ENCODE measurements around the gene BANP.
"Not testable (repeated sequence)": the region's sequence is repeated elsewhere in the genome, so short reads cannot be mapped to it uniquely, and the experiment has no call there.

Gene BANP

GRCh38 chr16:88017587-88018101 is 66.4 kb downstream of the BANP start:
- DNase-seq (ENCODE audit: low read depth): no peak
- TF ChIP-seq CTCF (conservative IDR thresholded peaks at IDR 0.05; ENCODE audit: low read length): no peak
- H3K4me3 ChIP-seq (ENCODE audit: low read length): no peak overlapping the region

GRCh38 chr16:88018382-88018781 is 67.1 kb downstream of the BANP start:
- DNase-seq (ENCODE audit: low read depth); H3K4me3 ChIP-seq (ENCODE audit: low read length): not testable (repeated sequence)

- not testable (repeated sequence) for H3K4me3 ChIP-seq (ENCODE audit: low read length); DNase-seq (ENCODE audit: low read depth)
Measured at GRCh38 chr16:88019041-88019820, 68.0 kb downstream of the BANP start.

- no peak for TF ChIP-seq CTCF (conservative IDR thresholded peaks at IDR 0.05; ENCODE audit: low read length)
- DNase-seq (ENCODE audit: low read depth): no peak
- H3K4me3 ChIP-seq (ENCODE audit: low read length): no peak overlapping the region
Measured at GRCh38 chr16:88019821-88020515, 68.7 kb downstream of the BANP start.

- DNase-seq (ENCODE audit: low read depth): no peak
- no peak for TF ChIP-seq CTCF (conservative IDR thresholded peaks at IDR 0.05; ENCODE audit: low read length)
- no peak overlapping the region for H3K4me3 ChIP-seq (ENCODE audit: low read length)
Measured at GRCh38 chr16:88020516-88020885, 69.3 kb downstream of the BANP start.

- H3K4me3 ChIP-seq (ENCODE audit: low read length): not testable (repeated sequence)
- peak; percentile 32 for DNase-seq (ENCODE audit: low read depth)
Measured at GRCh38 chr16:88021041-88021970, 70.1 kb downstream of the BANP start.

- no peak for TF ChIP-seq CTCF (conservative IDR thresholded peaks at IDR 0.05; ENCODE audit: low read length)
- no peak for DNase-seq (ENCODE audit: low read depth)
- H3K4me3 ChIP-seq (ENCODE audit: low read length): no peak overlapping the region
Measured at GRCh38 chr16:88022076-88023042, 71.1 kb downstream of the BANP start.
